Heart left ventricle (tissue), 13 donors: Measurements from ENCODE around the gene IL11.

ENCODE experiments used
- CTCF ChIP-seq, 12 donors: fragments of 200-600 bp; sonication (generic) in 4 of 12; IDR thresholded peaks; one replicate each; pipeline versions ENCODE4 v1.5.0 to v1.8.0; 2018 to 2022; ENCODE audit warnings: antibody characterized with exemption in 12 of 12, mild to moderate bottlenecking in 5 of 12
- POLR2A ChIP-seq, 2 donors: fragments of 450-650 bp; IDR thresholded peaks; one replicate each; pipeline ENCODE4 v1.6.1; 2017; ENCODE audit warnings: antibody characterized with exemption in 2 of 2, mild to moderate bottlenecking in 2 of 2, moderate library complexity in 2 of 2
- donor health status: ischemic (EF 13 %, LVEDD 7.1; RV severe dilation, severe dysfunction).
- donor health status: DM: no; HTN: yes; CAD: no.
- donor health status: DM: no; HTN: no; CAD: no.
- donor health status: ischemic (EF 25% LVEDD 6.9; RV normal size, moderate dysfunction).
- donor health status: ischemic (EF 25% LVEDD 5.7; RV mildly dilated, moderate dysfunction).
- donor health status: ischemic (EF 35%, LVEDD 5.7; RV mildly dilated, moderate dysfunction).
- donor health status: nonischemic (EF 11% LVEDD 7.7; RV severe dilation, severe dysfunction).
- donor health status: DM: yes; HTN: yes; CAD: no.
- donor health status: PGD.
- donor health status: ischemic (EF 29% LVEDD 5.4; RV normal size, mild dysfunction).
- donor health status: nonischemic (EF 23%, LVEDD 6.1; RV moderate dilation, normal function).

GRCh38 chr19:55315956-55316525 is 54.2 kb downstream of the IL11 start:
- TF ChIP-seq CTCF (IDR thresholded peaks at IDR 0.05) (no peak), POLR2A (IDR thresholded peaks at IDR 0.05) (no peak)
